ENCODE data around the gene ASCC2. TPM values are rescaled to one million over a fixed set of nuclear protein-coding genes. Genes with fewer than 3 reads are reported as not detected.

Gene ASCC2
- 10 to 100 TPM; 81.1 to 84.5 TPM for total RNA-seq
- 60.0 TPM for polyA plus RNA-seq

GRCh38 chr22:29837741-29838598 is at the start of gene ASCC2:
TSS of gene ASCC2 (minus strand) at chr22:29838274. CDS start at chr22:29832325, 5,949 bp downstream.
- peak within 1 kb of the TSS; percentile 91 to 100 (median 96) for H3K4me3 Mint-ChIP-seq
- peak within 1 kb of the TSS; percentile 68 for H3K27ac ChIP-seq (ENCODE audit: low read depth, low read length)
- no peaks in the 10 kb centered on the region for H3K27me3 ChIP-seq (ENCODE audit: insufficient read depth, low read length, poor library complexity, severe bottlenecking)
- ChIA-PET CTCF (interaction anchor here (1.9 kb wide), 1 partner anchor 9 kb away, joined by 5 read pairs; no protein-coding TSS in a partner anchor), POLR2A (interaction anchor here (0.6 to 1.3 kb wide), 4 partner anchors 12 to 284 kb away, joined by 3 to 4 read pairs (median 4); partner anchors contain the start of genes MTMR3, THOC5, UQCR10 and ZMAT5)
- peak; percentile 98 to 99 (median 99) for DNase-seq
- H3K27me3 Mint-ChIP-seq = no peaks in the 10 kb centered on the region
- H3K27ac Mint-ChIP-seq = peak within 1 kb of the TSS; percentile 87 to 99 (median 97)
- peak within 1 kb of the TSS; percentile 98 for H3K4me3 ChIP-seq (ENCODE audit: low read length)
- H3K36me3 Mint-ChIP-seq = peaks cover 3 to 31% (median 8%) of the 10 kb centered on the region in 3 donors
- H3K9me3 ChIP-seq (ENCODE audit: low read length) = no peaks in the 10 kb centered on the region
- H3K4me1 Mint-ChIP-seq = peaks cover 34 to 47% (median 42%) of the 10 kb centered on the region in 3 donors
- peaks cover 16% of the 10 kb centered on the region for H3K4me1 ChIP-seq (ENCODE audit: insufficient read depth, low read length)
- no peaks in the 10 kb centered on the region for H3K9me3 Mint-ChIP-seq
- peaks cover 6% of the 10 kb centered on the region for H3K36me3 ChIP-seq (ENCODE audit: insufficient read depth, low read length)

GRCh38 chr22:29887358-29887757 is 49.3 kb upstream of the ASCC2 start:
- ChIA-PET CTCF (no interaction called here), POLR2A (no interaction called here)
- H3K27me3 ChIP-seq (ENCODE audit: insufficient read depth, low read length, poor library complexity, severe bottlenecking) = no peaks in the 10 kb centered on the region
- Mint-ChIP-seq H3K4me1 (peaks cover 26 to 30% (median 29%) of the 10 kb centered on the region in 3 donors), H3K36me3 (peaks cover 0 to 3% (median 0%) of the 10 kb centered on the region in 3 donors), H3K27ac (no peak overlapping the region), H3K9me3 (no peaks in the 10 kb centered on the region), H3K27me3 (no peaks in the 10 kb centered on the region), H3K4me3 (no peak overlapping the region)
- H3K36me3 ChIP-seq (ENCODE audit: insufficient read depth, low read length) = no peaks in the 10 kb centered on the region
- peaks cover 34% of the 10 kb centered on the region for H3K4me1 ChIP-seq (ENCODE audit: insufficient read depth, low read length)
- H3K4me3 ChIP-seq (ENCODE audit: low read length) = no peak overlapping the region
- DNase-seq = no peak
- no peaks in the 10 kb centered on the region for H3K9me3 ChIP-seq (ENCODE audit: low read length)
- H3K27ac ChIP-seq (ENCODE audit: low read depth, low read length) = no peak overlapping the region

- POLR2A ChIA-PET = no interaction called here
- H3K4me1 Mint-ChIP-seq = peaks cover 21 to 23% (median 22%) of the 10 kb centered on the region in 3 donors
- H3K27ac Mint-ChIP-seq = no peak overlapping the region
- no peaks in the 10 kb centered on the region for H3K9me3 Mint-ChIP-seq
- H3K4me3 ChIP-seq (ENCODE audit: low read length) = no peak overlapping the region
- H3K36me3 Mint-ChIP-seq = peaks cover 0 to 3% (median 0%) of the 10 kb centered on the region in 3 donors
- H3K36me3 ChIP-seq (ENCODE audit: insufficient read depth, low read length) = no peaks in the 10 kb centered on the region
- no peak for DNase-seq
- H3K4me1 ChIP-seq (ENCODE audit: insufficient read depth, low read length) = peaks cover 34% of the 10 kb centered on the region
- H3K9me3 ChIP-seq (ENCODE audit: low read length) = no peaks in the 10 kb centered on the region
- H3K27me3 ChIP-seq (ENCODE audit: insufficient read depth, low read length, poor library complexity, severe bottlenecking) = no peaks in the 10 kb centered on the region
- no peak overlapping the region for H3K27ac ChIP-seq (ENCODE audit: low read depth, low read length)
- H3K27me3 Mint-ChIP-seq = no peaks in the 10 kb centered on the region
- CTCF ChIA-PET = no interaction called here
- H3K4me3 Mint-ChIP-seq = no peak overlapping the region
These were observed 48.5 kb upstream of the ASCC2 start for GRCh38 chr22:29886596-29886995.

GRCh38 chr22:29885610-29886009 is 47.5 kb upstream of the ASCC2 start:
- no peak overlapping the region for H3K4me3 ChIP-seq (ENCODE audit: low read length)
- Mint-ChIP-seq H3K36me3 (peaks cover 0 to 3% (median 0%) of the 10 kb centered on the region in 3 donors), H3K9me3 (no peaks in the 10 kb centered on the region), H3K27me3 (no peaks in the 10 kb centered on the region), H3K27ac (no peak overlapping the region), H3K4me1 (peaks cover 13 to 17% (median 15%) of the 10 kb centered on the region in 3 donors), H3K4me3 (no peak overlapping the region)
- DNase-seq = no peak
- H3K27ac ChIP-seq (ENCODE audit: low read depth, low read length) = no peak overlapping the region
- no peaks in the 10 kb centered on the region for H3K9me3 ChIP-seq (ENCODE audit: low read length)
- H3K36me3 ChIP-seq (ENCODE audit: insufficient read depth, low read length) = no peaks in the 10 kb centered on the region
- no peaks in the 10 kb centered on the region for H3K27me3 ChIP-seq (ENCODE audit: insufficient read depth, low read length, poor library complexity, severe bottlenecking)
- H3K4me1 ChIP-seq (ENCODE audit: insufficient read depth, low read length) = peaks cover 34% of the 10 kb centered on the region
- POLR2A ChIA-PET = no interaction called here
- CTCF ChIA-PET = no interaction called here

- Mint-ChIP-seq H3K27me3 (peaks cover 2 to 4% of the 10 kb centered on the region in 2 donors), H3K27ac (peak overlapping the region; percentile 65 to 96 (median 89)), H3K9me3 (no peaks in the 10 kb centered on the region), H3K4me3 (peak overlapping the region in 5 of 7 donors; percentile 89 to 94 (median 92)), H3K4me1 (peaks cover 6 to 14% (median 7%) of the 10 kb centered on the region in 3 donors), H3K36me3 (peaks cover 0 to 3% (median 0%) of the 10 kb centered on the region in 3 donors)
- peaks cover 34% of the 10 kb centered on the region for H3K4me1 ChIP-seq (ENCODE audit: insufficient read depth, low read length)
- ChIA-PET POLR2A (interaction anchor here (0.6 to 0.8 kb wide), 3 partner anchors 46 to 117 kb away, joined by 3 to 4 read pairs (median 3); partner anchors contain the start of genes ASCC2 and ZMAT5), CTCF (no interaction called here)
- peak overlapping the region; percentile 74 for H3K27ac ChIP-seq (ENCODE audit: low read depth, low read length)
- peak overlapping the region; percentile 77 for H3K4me3 ChIP-seq (ENCODE audit: low read length)
- no peaks in the 10 kb centered on the region for H3K9me3 ChIP-seq (ENCODE audit: low read length)
- no peaks in the 10 kb centered on the region for H3K36me3 ChIP-seq (ENCODE audit: insufficient read depth, low read length)
- DNase-seq = no peak
- H3K27me3 ChIP-seq (ENCODE audit: insufficient read depth, low read length, poor library complexity, severe bottlenecking) = no peaks in the 10 kb centered on the region
These were observed 45.7 kb upstream of the ASCC2 start for GRCh38 chr22:29883775-29884097.

GRCh38 chr22:29883045-29883774 is 45.1 kb upstream of the ASCC2 start, which contains the start of gene MTMR3:
TSS of gene MTMR3 (plus strand) at chr22:29883174. CDS start at chr22:29971060, 87,886 bp downstream.
- H3K36me3 ChIP-seq (ENCODE audit: insufficient read depth, low read length) = no peaks in the 10 kb centered on the region
- no peaks in the 10 kb centered on the region for H3K9me3 Mint-ChIP-seq
- POLR2A ChIA-PET = interaction anchor here (0.7 to 0.8 kb wide), 2 partner anchors 45 to 117 kb away, joined by 3 to 4 read pairs; partner anchors contain the start of genes ASCC2 and ZMAT5
- no peaks in the 10 kb centered on the region for H3K9me3 ChIP-seq (ENCODE audit: low read length)
- peak within 1 kb of the TSS; percentile 74 for H3K27ac ChIP-seq (ENCODE audit: low read depth, low read length)
- peak within 1 kb of the TSS; percentile 77 for H3K4me3 ChIP-seq (ENCODE audit: low read length)
- peaks cover 0 to 3% (median 0%) of the 10 kb centered on the region in 3 donors for H3K36me3 Mint-ChIP-seq
- peaks cover under 1 to 11% (median 2%) of the 10 kb centered on the region in 3 donors for H3K4me1 Mint-ChIP-seq
- H3K27me3 Mint-ChIP-seq = peaks cover 2 to 4% of the 10 kb centered on the region in 2 donors
- peak within 1 kb of the TSS; percentile 65 to 96 (median 89) for H3K27ac Mint-ChIP-seq
- CTCF ChIA-PET = no interaction called here
- H3K4me3 Mint-ChIP-seq = peak within 1 kb of the TSS in 6 of 7 donors; percentile 41 to 94 (median 92)
- DNase-seq = peak; percentile 83 to 90 (median 88)
- H3K27me3 ChIP-seq (ENCODE audit: insufficient read depth, low read length, poor library complexity, severe bottlenecking) = no peaks in the 10 kb centered on the region
- peaks cover 34% of the 10 kb centered on the region for H3K4me1 ChIP-seq (ENCODE audit: insufficient read depth, low read length)

- peaks cover 33% of the 10 kb centered on the region for H3K4me1 ChIP-seq (ENCODE audit: insufficient read depth, low read length)
- peak overlapping the region; percentile 74 for H3K27ac ChIP-seq (ENCODE audit: low read depth, low read length)
These were observed 44.6 kb upstream of the ASCC2 start for GRCh38 chr22:29882716-29883044.

More at GRCh38 chr22:29882716-29883044, 44.6 kb upstream of the ASCC2 start:
- Histone ChIP-seq H3K4me3 (ENCODE audit: low read length) (peak overlapping the region; percentile 77), H3K36me3 (ENCODE audit: insufficient read depth, low read length) (no peaks in the 10 kb centered on the region), H3K9me3 (ENCODE audit: low read length) (no peaks in the 10 kb centered on the region), H3K27me3 (ENCODE audit: insufficient read depth, low read length, poor library complexity, severe bottlenecking) (no peaks in the 10 kb centered on the region)
- Mint-ChIP-seq H3K4me3 (peak overlapping the region in 5 of 7 donors; percentile 89 to 94 (median 92)), H3K27ac (peak overlapping the region in 7 of 8 donors; percentile 23 to 87 (median 69)), H3K36me3 (peaks cover 0 to 3% (median 2%) of the 10 kb centered on the region in 3 donors), H3K4me1 (peaks cover 0 to 10% (median 0%) of the 10 kb centered on the region in 3 donors), H3K27me3 (peaks cover 2 to 9% of the 10 kb centered on the region in 2 donors), H3K9me3 (no peaks in the 10 kb centered on the region)
- ChIA-PET CTCF (no interaction called here), POLR2A (no interaction called here)
- DNase-seq = no peak
